H9 (cell line): ENCODE measurements around the gene DCDC1. TPM values are rescaled to one million over a fixed set of nuclear protein-coding genes. Genes with fewer than 3 reads are reported as not detected.

ENCODE experiments used
- DNase-seq: peaks from one replicate; pipeline ENCODE4 v3.0.0-alpha.2; 2017
- H2AFZ ChIP-seq: one replicate; pipeline ENCODE4 v1.6.1; 2013; ENCODE audit warnings: mild to moderate bottlenecking, low read length, control low read depth, moderate library complexity
- H2AK5ac ChIP-seq: 2 replicates; pipeline ENCODE4 v1.6.1; 2013; ENCODE audit warnings: low read length, control low read depth, mixed read lengths; ENCODE audit not compliant: insufficient read length
- H2BK120ac ChIP-seq: one replicate; pipeline ENCODE4 v1.6.1; 2013; ENCODE audit warnings: low read depth, mild to moderate bottlenecking, low read length, control low read depth, inconsistent platforms; ENCODE audit not compliant: poor library complexity, severe bottlenecking
- H2BK12ac ChIP-seq: 2 replicates; pipeline ENCODE4 v1.6.1; 2013; ENCODE audit warnings: low read length, control low read depth, mixed read lengths, low read depth; ENCODE audit not compliant: insufficient read length
- H2BK15ac ChIP-seq: 2 replicates; pipeline ENCODE4 v1.6.1; 2013; ENCODE audit warnings: low read depth, low read length, control low read depth
- H2BK20ac ChIP-seq: one replicate; pipeline ENCODE4 v1.6.1; 2013; ENCODE audit warnings: low read depth, mild to moderate bottlenecking, low read length, control low read depth, inconsistent platforms; ENCODE audit not compliant: poor library complexity, severe bottlenecking
- H2BK5ac ChIP-seq: 2 replicates; pipeline ENCODE4 v1.6.1; 2013; ENCODE audit warnings: low read length, control low read depth, mixed read lengths; ENCODE audit not compliant: insufficient read length
- H3K14ac ChIP-seq: 2 replicates; pipeline ENCODE4 v1.6.1; 2013; ENCODE audit warnings: low read length, control low read depth; ENCODE audit not compliant: insufficient read depth
- H3K18ac ChIP-seq: 2 replicates; pipeline ENCODE4 v1.6.1; 2013; ENCODE audit warnings: low read depth, mild to moderate bottlenecking, mixed read lengths, low read length, control low read depth; ENCODE audit not compliant: insufficient read length
- H3K23ac ChIP-seq: 2 replicates; pipeline ENCODE4 v1.6.1; 2013; ENCODE audit warnings: low read length, control low read depth, mixed read lengths, low read depth; ENCODE audit not compliant: insufficient read length
- H3K23me2 ChIP-seq: 2 replicates; pipeline ENCODE4 v1.6.1; 2013; ENCODE audit warnings: low read depth, mild to moderate bottlenecking, mixed read lengths, low read length, control low read depth; ENCODE audit not compliant: insufficient read length, poor library complexity, severe bottlenecking
- H3K27ac ChIP-seq: 2 replicates; pipeline ENCODE4 v1.5.1; 2013; ENCODE audit warnings: low read length, control low read depth, mixed read lengths, low read depth; ENCODE audit not compliant: insufficient read length
- H3K27me3 ChIP-seq: 2 replicates; pipeline ENCODE4 v1.6.1; 2013; ENCODE audit warnings: low read length, control low read depth, inconsistent platforms; ENCODE audit not compliant: insufficient read depth
- H3K4ac ChIP-seq: 2 replicates; pipeline ENCODE4 v1.6.1; 2013; ENCODE audit warnings: low read depth, mild to moderate bottlenecking, control low read depth, inconsistent platforms, low read length, moderate library complexity
- H3K4me1 ChIP-seq: 2 replicates; pipeline ENCODE4 v1.6.1; 2013; ENCODE audit warnings: low read length, control low read depth, inconsistent platforms; ENCODE audit not compliant: insufficient read depth
- H3K4me2 ChIP-seq: 2 replicates; pipeline ENCODE4 v1.6.1; 2013; ENCODE audit warnings: low read length, control low read depth, mixed read lengths; ENCODE audit not compliant: insufficient read length, insufficient read depth
- H3K56ac ChIP-seq: 2 replicates; pipeline ENCODE4 v1.6.1; 2013; ENCODE audit warnings: low read depth, mild to moderate bottlenecking, mixed read lengths, low read length, control low read depth; ENCODE audit not compliant: insufficient read length
- H3K79me1 ChIP-seq: 2 replicates; pipeline ENCODE4 v1.6.1; 2013; ENCODE audit warnings: low read depth, mild to moderate bottlenecking, moderate library complexity, low read length, control low read depth, inconsistent platforms; ENCODE audit not compliant: insufficient read depth, poor library complexity, severe bottlenecking
- H3K79me2 ChIP-seq: 2 replicates; pipeline ENCODE4 v1.6.1; 2013; ENCODE audit warnings: low read length, control low read depth, inconsistent platforms; ENCODE audit not compliant: insufficient read depth
- H3K9ac ChIP-seq: 2 replicates; pipeline ENCODE4 v1.6.1; 2013; ENCODE audit warnings: low read length, control low read depth, mixed read lengths; ENCODE audit not compliant: insufficient read length; ENCODE audit errors: extremely low read depth
- H3K9me3 ChIP-seq: one replicate; pipeline ENCODE4 v1.6.1; 2013; ENCODE audit warnings: low read depth, low read length, inconsistent platforms; ENCODE audit not compliant: control insufficient read depth
- H3T11ph ChIP-seq: one replicate; pipeline ENCODE4 v1.6.1; 2013; ENCODE audit warnings: mild to moderate bottlenecking, low read length, control low read depth, inconsistent platforms
- H4K20me1 ChIP-seq: one replicate; pipeline ENCODE4 v1.6.1; 2013; ENCODE audit not compliant: control insufficient read depth, insufficient read length, insufficient read depth
- H4K5ac ChIP-seq: 2 replicates; pipeline ENCODE4 v1.6.1; 2013; ENCODE audit warnings: low read depth, mild to moderate bottlenecking, mixed read lengths, low read length, control low read depth; ENCODE audit not compliant: insufficient read length
- H4K8ac ChIP-seq: replicated peaks from 2 replicates; pipeline ENCODE4 v1.6.1; 2013; ENCODE audit warnings: low read length, control low read depth, mixed read lengths, low read depth; ENCODE audit not compliant: insufficient read length
- H4K91ac ChIP-seq: 2 replicates; pipeline ENCODE4 v1.6.1; 2013; ENCODE audit warnings: low read depth, mild to moderate bottlenecking, moderate library complexity, mixed read lengths, low read length, control low read depth; ENCODE audit not compliant: insufficient read length
- H3K27ac Mint-ChIP-seq, 3 experiments: 2 replicates in 2 of 3; 3 replicates in 1 of 3; pipeline ENCODE4 v1.8.0; 2020 to 2021; ENCODE audit warnings: mixed read lengths in 3 of 3, mild to moderate bottlenecking in 1 of 3, moderate library complexity in 1 of 3
- H3K27me3 Mint-ChIP-seq: 2 replicates; pipeline ENCODE4 v1.8.0; 2021; ENCODE audit warnings: low read depth, mild to moderate bottlenecking, moderate library complexity, mixed read lengths
- H3K36me3 Mint-ChIP-seq, 3 experiments: 2 replicates in 2 of 3; 3 replicates in 1 of 3; pipeline ENCODE4 v1.8.0; 2020 to 2021; ENCODE audit warnings: low read depth in 3 of 3, mixed read lengths in 3 of 3; ENCODE audit not compliant: insufficient read depth in 1 of 3
- H3K4me1 Mint-ChIP-seq, 2 experiments: 2 replicates each; pipeline ENCODE4 v1.8.0; 2020; ENCODE audit warnings: mixed read lengths in 2 of 2
- H3K4me3 Mint-ChIP-seq, 2 experiments: 2 replicates in 1 of 2; 3 replicates in 1 of 2; pipeline ENCODE4 v1.8.0; 2020 to 2021; ENCODE audit warnings: mild to moderate bottlenecking in 2 of 2, mixed read lengths in 2 of 2, moderate library complexity in 1 of 2
- H3K9me3 Mint-ChIP-seq, 2 experiments: 2 replicates in 1 of 2; 3 replicates in 1 of 2; pipeline ENCODE4 v1.8.0; 2020; ENCODE audit warnings: mild to moderate bottlenecking in 2 of 2, mixed read lengths in 2 of 2, moderate library complexity in 1 of 2
- WGBS: extraction: QIAGEN DNeasy Blood & Tissue Kit; methylation state at CpG from one replicate; pipeline ENCODE4 v1.1.7; 2013; ENCODE audit warnings: missing lambda C conversion rate, low lambda C conversion rate, mixed read lengths; ENCODE audit not compliant: insufficient read length; ENCODE audit errors: extremely low coverage; 5-methylcytosine and 5-hydroxymethylcytosine counted together
- total RNA-seq: library from RNA; stranded (reverse); gene quantifications from 2 replicates; pipeline ENCODE4 v1.2.1, GENCODE V29; 2021
- TF ChIP-seq, protein P1 (sequence below): fragments of 200-600 bp; sonication (generic); conservative IDR thresholded peaks from 3 replicates; pipeline ENCODE4 v1.8.0; 2021; ENCODE audit warnings: antibody characterized with exemption, mild to moderate bottlenecking

DCDC1 gene
- total RNA-seq, 1 experiment from 2014 or later, result 0.09 TPM

DNA sequence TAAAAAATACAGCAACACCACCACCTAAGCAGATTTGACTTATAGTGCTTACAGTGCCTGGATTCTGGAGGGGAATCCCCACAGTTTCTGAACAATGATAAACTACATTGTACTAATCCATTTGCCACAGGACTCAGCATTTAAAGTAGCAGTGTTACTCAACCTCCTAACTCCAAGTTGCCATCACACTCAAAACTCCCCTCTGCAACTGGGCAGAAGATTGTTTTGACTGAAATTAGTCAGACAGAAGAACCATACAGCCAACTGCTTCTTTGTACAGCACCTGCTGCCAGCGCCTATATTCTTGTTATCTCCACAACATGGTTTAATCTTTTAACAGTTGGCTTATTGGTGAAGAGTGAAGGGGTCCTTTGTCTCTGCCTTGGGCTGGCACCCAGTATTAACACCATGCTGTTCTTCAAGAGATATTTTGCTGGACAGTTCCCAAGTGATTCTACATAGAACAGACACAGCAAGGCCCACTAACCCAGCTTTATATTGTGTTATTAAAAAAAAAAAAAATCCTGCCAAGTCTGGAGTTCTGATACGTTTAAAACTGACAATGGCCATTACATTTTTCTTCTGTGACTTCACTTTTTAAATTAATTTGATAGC is 273.2 kb downstream of the DCDC1 start:
- no peak overlapping the region for H3K14ac ChIP-seq
- no peak overlapping the region for H4K8ac ChIP-seq
- H3K4me2 ChIP-seq, result no peak overlapping the region
- no peaks in the 10 kb centered on the region for H4K20me1 ChIP-seq
- no peaks in the 10 kb centered on the region for H3K79me1 ChIP-seq
- H4K91ac ChIP-seq, result no peak overlapping the region
- TF ChIP-seq, protein P1, sequence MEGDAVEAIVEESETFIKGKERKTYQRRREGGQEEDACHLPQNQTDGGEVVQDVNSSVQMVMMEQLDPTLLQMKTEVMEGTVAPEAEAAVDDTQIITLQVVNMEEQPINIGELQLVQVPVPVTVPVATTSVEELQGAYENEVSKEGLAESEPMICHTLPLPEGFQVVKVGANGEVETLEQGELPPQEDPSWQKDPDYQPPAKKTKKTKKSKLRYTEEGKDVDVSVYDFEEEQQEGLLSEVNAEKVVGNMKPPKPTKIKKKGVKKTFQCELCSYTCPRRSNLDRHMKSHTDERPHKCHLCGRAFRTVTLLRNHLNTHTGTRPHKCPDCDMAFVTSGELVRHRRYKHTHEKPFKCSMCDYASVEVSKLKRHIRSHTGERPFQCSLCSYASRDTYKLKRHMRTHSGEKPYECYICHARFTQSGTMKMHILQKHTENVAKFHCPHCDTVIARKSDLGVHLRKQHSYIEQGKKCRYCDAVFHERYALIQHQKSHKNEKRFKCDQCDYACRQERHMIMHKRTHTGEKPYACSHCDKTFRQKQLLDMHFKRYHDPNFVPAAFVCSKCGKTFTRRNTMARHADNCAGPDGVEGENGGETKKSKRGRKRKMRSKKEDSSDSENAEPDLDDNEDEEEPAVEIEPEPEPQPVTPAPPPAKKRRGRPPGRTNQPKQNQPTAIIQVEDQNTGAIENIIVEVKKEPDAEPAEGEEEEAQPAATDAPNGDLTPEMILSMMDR, result no peak
- H3T11ph ChIP-seq, result no peak overlapping the region
- no peak overlapping the region for H2BK20ac ChIP-seq
- no peak overlapping the region for H2BK120ac ChIP-seq
- no peaks in the 10 kb centered on the region for H3K4me1 ChIP-seq
- H3K27ac ChIP-seq, result no peak overlapping the region
- H3K18ac ChIP-seq, result no peak overlapping the region
- no peak for DNase-seq
- no peak overlapping the region for H2AK5ac ChIP-seq
- no peak overlapping the region for H2AFZ ChIP-seq
- no peaks in the 10 kb centered on the region for H3K9me3 Mint-ChIP-seq
- no peak overlapping the region for H2BK15ac ChIP-seq
- H3K27me3 ChIP-seq, result no peaks in the 10 kb centered on the region
- H3K27me3 Mint-ChIP-seq, result no peaks in the 10 kb centered on the region
- no peak overlapping the region for H4K5ac ChIP-seq
- no CpG with 5 or more reads among the region's 2 CpGs for WGBS
- no peak overlapping the region for H3K9ac ChIP-seq
- no peak overlapping the region for H3K27ac Mint-ChIP-seq
- no peak overlapping the region for H3K4ac ChIP-seq
- no peaks in the 10 kb centered on the region for H3K4me1 Mint-ChIP-seq
- no peak overlapping the region for H2BK12ac ChIP-seq
- H2BK5ac ChIP-seq, result no peak overlapping the region
- no peak overlapping the region for H3K56ac ChIP-seq
- H3K36me3 Mint-ChIP-seq, result no peaks in the 10 kb centered on the region
- no peaks in the 10 kb centered on the region for H3K79me2 ChIP-seq
- H3K4me3 Mint-ChIP-seq, result no peak overlapping the region
- no peaks in the 10 kb centered on the region for H3K23me2 ChIP-seq
- H3K23ac ChIP-seq, result no peak overlapping the region
- H3K9me3 ChIP-seq, result no peaks in the 10 kb centered on the region
